HFFc6 (cell line): ENCODE data around the gene MRGPRG. TPM values are rescaled to one million over a fixed set of nuclear protein-coding genes. Genes with fewer than 3 reads are reported as not detected.

Experiments used
- DNase-seq: peaks from one replicate; pipeline ENCODE4 v3.0.0-alpha.2; 2018
- H3K27ac Mint-ChIP-seq: 2 replicates; pipeline ENCODE4 v1.8.0; 2020; ENCODE audit warnings: mild to moderate bottlenecking, mixed read lengths
- H3K27me3 Mint-ChIP-seq: 2 replicates; pipeline ENCODE4 v1.8.0; 2021; ENCODE audit warnings: mild to moderate bottlenecking, moderate library complexity, mixed read lengths; ENCODE audit not compliant: insufficient read depth
- H3K36me3 Mint-ChIP-seq: 2 replicates; pipeline ENCODE4 v1.8.0; 2021; ENCODE audit warnings: low read depth, mixed read lengths
- H3K4me1 Mint-ChIP-seq: 2 replicates; pipeline ENCODE4 v1.8.0; 2020; ENCODE audit warnings: low read depth, mixed read lengths
- H3K4me3 Mint-ChIP-seq: 2 replicates; pipeline ENCODE4 v1.8.0; 2020; ENCODE audit warnings: mild to moderate bottlenecking, moderate library complexity, mixed read lengths
- H3K9me3 Mint-ChIP-seq: 2 replicates; pipeline ENCODE4 v1.8.0; 2020; ENCODE audit warnings: mild to moderate bottlenecking, mixed read lengths
- CTCF ChIP-seq: fragments of 200-600 bp; sonication (generic); IDR thresholded peaks from 2 replicates; pipeline ENCODE4 v1.5.0; 2021; ENCODE audit warnings: antibody characterized with exemption, mild to moderate bottlenecking
- total RNA-seq, 6 experiments: library from RNA; stranded (reverse); fragmentation: NEBNext Ultra II Directional; extraction: Animal tissue kit (Norgen Biotek cat#: 25700); gene quantifications; 2 replicates in 1 of 6; 3 replicates in 5 of 6; pipeline ENCODE4 v1.2.3, GENCODE V29; 2021

MRGPRG gene
- total RNA-seq, 6 experiments from 2014 or later = not detected

DNA sequence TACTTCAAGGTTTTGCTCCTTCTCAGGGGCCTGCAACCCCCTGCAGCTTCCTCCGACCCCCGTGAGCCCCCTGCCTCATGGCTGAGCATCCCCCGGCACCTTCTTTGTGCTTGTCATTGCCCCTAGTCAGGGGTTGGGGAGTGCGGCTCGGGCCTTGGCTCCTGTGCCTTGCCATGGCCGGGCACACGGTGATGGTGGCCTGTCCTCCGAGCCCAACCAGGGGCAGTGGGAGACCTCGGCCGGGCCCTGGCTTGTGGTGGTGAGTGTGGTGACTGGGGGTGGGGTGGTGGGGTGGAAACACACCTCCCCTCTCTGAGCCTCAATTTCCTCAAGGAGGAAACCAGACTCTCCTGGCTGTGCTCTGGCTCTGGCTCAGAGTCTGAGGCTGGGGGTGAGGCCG lies 1.5 kb upstream of the MRGPRG start:
- no peak for DNase-seq
- Mint-ChIP-seq H3K36me3 (no peaks in the 10 kb centered on the region), H3K27ac (no peak overlapping the region), H3K4me3 (no peak overlapping the region), H3K27me3 (peaks cover 36% of the 10 kb centered on the region), H3K4me1 (peaks cover 6% of the 10 kb centered on the region), H3K9me3 (no peaks in the 10 kb centered on the region)
- TF ChIP-seq CTCF = no peak

DNA sequence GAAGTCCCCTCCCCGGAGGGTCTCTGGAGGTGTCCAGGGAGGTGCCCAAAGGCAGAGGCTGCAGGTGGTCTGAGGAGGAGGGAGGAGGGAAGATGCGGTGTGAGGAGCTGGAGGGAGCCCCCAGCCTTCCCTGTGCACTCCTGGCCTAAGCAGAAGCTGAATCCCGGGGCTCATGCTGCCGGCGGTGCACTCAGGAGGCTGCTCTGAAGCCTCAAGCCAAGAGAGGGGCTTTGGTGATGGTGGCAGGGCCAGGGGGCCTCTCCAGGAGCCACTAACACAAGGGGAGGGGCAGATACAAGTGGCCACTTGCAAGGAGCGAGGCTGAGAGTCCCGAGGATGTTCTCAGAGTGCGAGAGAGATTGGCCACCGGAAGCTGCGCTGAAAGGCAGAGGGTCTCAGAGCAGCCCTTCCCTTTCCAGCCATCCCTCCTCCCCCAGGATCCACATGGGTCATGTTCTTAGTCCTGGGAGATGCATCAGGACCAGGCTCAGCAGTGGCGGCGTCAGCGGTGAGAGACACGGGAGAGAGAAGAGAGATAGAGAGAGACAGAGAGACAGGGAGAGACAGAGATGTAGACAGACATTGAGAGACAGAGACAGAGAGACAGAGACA lies 774 bp upstream of the MRGPRG start:
- H3K9me3 Mint-ChIP-seq = no peaks in the 10 kb centered on the region
- no peak overlapping the region for H3K4me3 Mint-ChIP-seq
- no peak for TF ChIP-seq CTCF
- no peak overlapping the region for H3K27ac Mint-ChIP-seq
- DNase-seq = no peak
- peaks cover 6% of the 10 kb centered on the region for H3K4me1 Mint-ChIP-seq
- peaks cover 37% of the 10 kb centered on the region for H3K27me3 Mint-ChIP-seq
- H3K36me3 Mint-ChIP-seq = no peaks in the 10 kb centered on the region; the same call in 1 of the 2 replicates

DNA sequence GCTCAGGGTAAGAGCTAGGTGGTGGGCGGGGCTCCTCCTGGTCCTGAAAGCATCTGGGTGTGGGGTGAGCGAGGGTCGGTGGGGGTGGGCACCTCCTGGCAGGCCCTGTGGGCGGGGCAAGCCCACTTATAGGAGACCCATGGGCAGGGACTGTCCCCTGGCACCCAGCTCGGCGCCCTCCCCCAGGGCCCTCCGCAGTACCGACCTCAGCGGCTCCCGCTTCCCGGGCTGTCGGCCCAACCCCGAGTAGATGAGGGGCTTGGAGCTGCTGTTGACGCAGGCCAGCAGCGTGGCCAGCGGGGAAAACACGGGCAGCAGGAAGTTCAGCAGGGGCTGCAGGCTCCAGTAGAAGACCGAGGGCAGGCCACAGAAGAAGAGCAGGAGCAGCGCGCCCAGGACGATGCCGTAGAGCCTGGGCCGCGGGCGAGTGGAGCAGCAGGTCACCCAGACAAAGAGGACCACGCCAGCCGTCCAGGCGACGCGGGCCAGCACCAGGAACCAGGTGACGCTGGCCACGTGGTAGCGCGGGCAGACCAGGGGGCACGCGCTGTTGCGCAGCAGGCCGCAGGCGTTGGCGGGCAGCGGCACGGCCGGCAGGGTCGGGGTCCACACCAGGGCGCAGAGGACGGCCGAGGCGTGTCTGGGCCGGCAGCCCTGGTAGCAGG lies 663 bp downstream of the MRGPRG start:
- Mint-ChIP-seq H3K4me3 (no peak overlapping the region), H3K27ac (no peak overlapping the region), H3K9me3 (no peaks in the 10 kb centered on the region), H3K27me3 (peaks cover 43% of the 10 kb centered on the region), H3K4me1 (peaks cover 6% of the 10 kb centered on the region), H3K36me3 (no peaks in the 10 kb centered on the region; the same call in 1 of the 2 replicates)
- no peak for DNase-seq
- TF ChIP-seq CTCF = no peak

GRCh38 chr11:3216027-3216525 lies 2.5 kb downstream of the MRGPRG start:
- Mint-ChIP-seq H3K27me3 (peaks cover 32% of the 10 kb centered on the region), H3K4me1 (peaks cover 6% of the 10 kb centered on the region), H3K4me3 (no peak overlapping the region), H3K27ac (no peak overlapping the region), H3K36me3 (peaks cover 5% of the 10 kb centered on the region), H3K9me3 (peaks cover 7% of the 10 kb centered on the region)
- TF ChIP-seq CTCF = no peak
- DNase-seq = no peak

DNA sequence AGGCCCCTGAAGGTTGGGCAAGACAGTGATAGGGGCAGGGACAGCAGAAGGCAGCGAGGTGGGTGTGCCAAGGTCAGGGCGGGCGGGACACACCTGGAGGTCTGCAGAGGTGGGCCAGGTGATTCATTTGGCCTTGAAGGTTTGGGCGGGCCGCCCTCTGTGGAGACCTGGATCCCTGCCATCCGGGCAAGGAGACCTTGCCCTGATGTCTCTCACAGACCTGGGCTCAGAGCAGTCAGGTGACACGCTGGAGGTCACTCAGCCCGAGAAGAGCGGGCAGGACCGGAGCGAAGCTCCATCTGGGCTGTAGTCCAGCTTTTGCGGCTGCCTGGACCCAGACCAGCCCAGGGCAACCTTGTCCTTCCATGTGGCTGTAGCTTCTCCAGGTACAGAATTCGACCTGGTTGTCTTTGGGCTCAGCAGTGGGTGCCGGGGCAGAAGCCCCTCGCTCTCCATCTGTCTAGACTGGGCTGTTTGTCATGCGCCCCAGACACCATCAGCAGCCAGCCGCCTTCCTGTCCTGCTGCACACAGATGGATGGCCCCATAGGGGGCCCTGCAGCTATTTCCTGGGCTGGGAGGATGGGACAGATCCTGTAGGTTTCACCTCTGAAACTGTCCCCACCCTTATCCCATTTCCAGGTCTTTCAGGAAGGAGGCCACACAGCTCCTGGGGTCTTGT lies 3.1 kb downstream of the MRGPRG start:
- Mint-ChIP-seq H3K9me3 (peaks cover 12% of the 10 kb centered on the region), H3K27me3 (peaks cover 32% of the 10 kb centered on the region), H3K36me3 (peaks cover 5% of the 10 kb centered on the region), H3K27ac (no peak overlapping the region), H3K4me1 (peaks cover 6% of the 10 kb centered on the region), H3K4me3 (no peak overlapping the region)
- no peak for DNase-seq
- TF ChIP-seq CTCF = no peak
